OCI-LY7 (cell line): Measurements from ENCODE around the gene SCN1A.

Experiments used
- EZH2phosphoT487 ChIP-seq: fragments of 200-600 bp; sonication (generic); IDR thresholded peaks from 2 replicates; pipeline ENCODE4 v1.6.1; 2018; ENCODE audit warnings: low read depth, borderline replicate concordance, mild to moderate bottlenecking, mixed run types, antibody characterized with exemption, low read length, moderate library complexity, mixed read lengths
- TF ChIP-seq, protein P1 (sequence below): fragments of 200-600 bp; sonication (generic); conservative IDR thresholded peaks from 2 replicates; pipeline ENCODE4 v1.5.1; 2014; ENCODE audit warnings: mild to moderate bottlenecking, antibody characterized with exemption, low read length, moderate library complexity, mixed read lengths

DNA sequence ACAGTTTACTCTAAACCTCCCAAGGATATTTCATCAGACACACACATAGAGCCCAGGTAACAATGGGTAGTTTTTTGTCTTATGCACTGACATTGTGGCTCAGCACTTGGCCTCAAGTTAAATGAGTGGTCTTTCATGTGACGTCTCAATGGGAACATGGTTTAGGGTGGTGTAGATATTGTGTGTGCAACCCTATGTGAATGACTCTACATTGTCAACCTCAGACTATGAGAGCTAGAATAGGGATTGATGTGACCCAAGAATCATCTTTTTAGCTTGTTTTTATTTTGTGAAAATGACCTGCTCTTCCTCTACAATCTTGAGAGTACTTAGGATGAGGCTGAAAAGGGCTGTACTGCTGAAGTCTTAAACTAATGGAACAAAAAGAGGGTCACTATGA lies 86.2 kb downstream of the SCN1A start:
- TF ChIP-seq, protein P1, sequence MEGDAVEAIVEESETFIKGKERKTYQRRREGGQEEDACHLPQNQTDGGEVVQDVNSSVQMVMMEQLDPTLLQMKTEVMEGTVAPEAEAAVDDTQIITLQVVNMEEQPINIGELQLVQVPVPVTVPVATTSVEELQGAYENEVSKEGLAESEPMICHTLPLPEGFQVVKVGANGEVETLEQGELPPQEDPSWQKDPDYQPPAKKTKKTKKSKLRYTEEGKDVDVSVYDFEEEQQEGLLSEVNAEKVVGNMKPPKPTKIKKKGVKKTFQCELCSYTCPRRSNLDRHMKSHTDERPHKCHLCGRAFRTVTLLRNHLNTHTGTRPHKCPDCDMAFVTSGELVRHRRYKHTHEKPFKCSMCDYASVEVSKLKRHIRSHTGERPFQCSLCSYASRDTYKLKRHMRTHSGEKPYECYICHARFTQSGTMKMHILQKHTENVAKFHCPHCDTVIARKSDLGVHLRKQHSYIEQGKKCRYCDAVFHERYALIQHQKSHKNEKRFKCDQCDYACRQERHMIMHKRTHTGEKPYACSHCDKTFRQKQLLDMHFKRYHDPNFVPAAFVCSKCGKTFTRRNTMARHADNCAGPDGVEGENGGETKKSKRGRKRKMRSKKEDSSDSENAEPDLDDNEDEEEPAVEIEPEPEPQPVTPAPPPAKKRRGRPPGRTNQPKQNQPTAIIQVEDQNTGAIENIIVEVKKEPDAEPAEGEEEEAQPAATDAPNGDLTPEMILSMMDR, result no peak
- TF ChIP-seq EZH2phosphoT487, result no peak
